ENCODE data around the gene SRM. TPM values are rescaled to one million over a fixed set of nuclear protein-coding genes. Genes with fewer than 3 reads are reported as not detected.
A peak's percentile ranks its signal among the peaks of the same experiment; 100 is the strongest.
"Not testable (repeated sequence)": the region's sequence is repeated elsewhere in the genome, so short reads cannot be mapped to it uniquely, and the experiment has no call there.

The SRM gene
- total RNA-seq, 3 donors from 2014 or later = 33.5 to 71.4 (median 39.7) TPM

DNA sequence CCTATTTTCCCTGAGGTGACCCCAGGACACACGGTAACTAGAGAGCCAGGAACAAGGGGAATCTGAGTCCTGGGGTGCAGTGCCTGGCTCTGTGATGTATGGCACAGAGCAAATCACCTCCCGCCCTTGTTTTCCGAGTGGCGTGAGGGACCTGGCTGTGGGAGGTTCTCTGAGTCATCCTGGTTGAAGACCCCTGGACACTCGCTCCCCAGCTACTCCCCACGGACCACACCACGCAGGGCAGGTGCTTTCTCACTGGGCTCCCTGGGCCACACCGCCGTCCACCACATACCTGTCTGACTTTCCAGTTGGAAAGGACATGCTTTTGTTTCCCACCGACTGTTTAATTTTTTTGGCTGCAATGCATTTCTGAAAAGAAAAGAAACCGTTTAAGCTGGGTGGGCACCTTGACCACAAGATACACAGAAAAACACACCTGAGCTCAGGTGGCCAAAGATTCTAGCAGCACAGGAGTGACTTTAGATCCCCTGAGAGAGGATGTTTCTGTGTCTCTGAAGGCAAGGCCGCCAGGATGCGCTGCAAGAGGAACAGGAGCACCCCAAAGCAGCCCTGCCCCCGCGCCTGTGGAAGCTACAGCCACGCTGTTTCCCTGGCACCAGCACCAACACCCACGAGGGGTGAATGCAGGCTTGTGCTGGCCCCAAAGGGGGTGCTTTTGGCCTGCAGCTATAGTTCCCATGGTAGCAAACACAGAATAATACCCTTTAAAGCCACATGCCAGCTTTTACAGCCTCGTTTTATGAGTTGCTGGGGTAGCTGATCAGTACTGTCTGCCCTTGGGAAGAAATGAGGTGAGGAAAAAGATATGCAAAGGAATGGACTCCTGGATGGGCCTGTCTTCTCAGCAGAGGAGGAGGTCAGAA lies 8.1 kb upstream of the SRM start:
- DNase-seq (ENCODE audit: low spot score in 2 of 2) = peak; percentile 50 to 55
- TF ChIP-seq, protein P1, sequence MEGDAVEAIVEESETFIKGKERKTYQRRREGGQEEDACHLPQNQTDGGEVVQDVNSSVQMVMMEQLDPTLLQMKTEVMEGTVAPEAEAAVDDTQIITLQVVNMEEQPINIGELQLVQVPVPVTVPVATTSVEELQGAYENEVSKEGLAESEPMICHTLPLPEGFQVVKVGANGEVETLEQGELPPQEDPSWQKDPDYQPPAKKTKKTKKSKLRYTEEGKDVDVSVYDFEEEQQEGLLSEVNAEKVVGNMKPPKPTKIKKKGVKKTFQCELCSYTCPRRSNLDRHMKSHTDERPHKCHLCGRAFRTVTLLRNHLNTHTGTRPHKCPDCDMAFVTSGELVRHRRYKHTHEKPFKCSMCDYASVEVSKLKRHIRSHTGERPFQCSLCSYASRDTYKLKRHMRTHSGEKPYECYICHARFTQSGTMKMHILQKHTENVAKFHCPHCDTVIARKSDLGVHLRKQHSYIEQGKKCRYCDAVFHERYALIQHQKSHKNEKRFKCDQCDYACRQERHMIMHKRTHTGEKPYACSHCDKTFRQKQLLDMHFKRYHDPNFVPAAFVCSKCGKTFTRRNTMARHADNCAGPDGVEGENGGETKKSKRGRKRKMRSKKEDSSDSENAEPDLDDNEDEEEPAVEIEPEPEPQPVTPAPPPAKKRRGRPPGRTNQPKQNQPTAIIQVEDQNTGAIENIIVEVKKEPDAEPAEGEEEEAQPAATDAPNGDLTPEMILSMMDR (IDR thresholded peaks at IDR 0.05) = no peak
- TF ChIP-seq POLR2A (IDR thresholded peaks at IDR 0.05) (no peak), POLR2AphosphoS5 (IDR thresholded peaks at IDR 0.05) (no peak)
- no peaks in the 10 kb centered on the region for H3K36me3 ChIP-seq

DNA sequence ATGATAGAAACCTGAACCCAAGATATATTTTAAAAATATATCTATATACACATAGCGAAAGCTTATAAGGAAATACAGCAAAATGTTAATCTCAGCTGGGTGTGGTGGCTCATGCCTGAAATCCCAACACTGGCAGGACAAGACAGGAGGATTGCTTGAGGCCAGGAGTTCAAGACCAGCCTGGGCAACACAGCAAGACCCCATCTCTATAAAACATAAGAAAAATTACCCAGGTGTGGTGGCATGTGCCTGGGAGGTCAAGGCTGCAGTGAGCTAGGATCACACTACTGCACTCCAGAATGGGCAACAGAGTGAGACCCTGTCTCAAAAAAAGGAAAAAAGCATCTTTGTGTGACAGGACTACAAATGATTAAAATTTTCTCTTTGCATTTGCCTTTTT lies 6.0 kb upstream of the SRM start:
- H3K4me3 ChIP-seq = no peak overlapping the region
- no peaks in the 10 kb centered on the region for H3K9me3 ChIP-seq
- H3K27me3 ChIP-seq = no peaks in the 10 kb centered on the region
- H3K27ac ChIP-seq = no peak overlapping the region
- no peaks in the 10 kb centered on the region for H3K36me3 ChIP-seq
- DNase-seq (ENCODE audit: low spot score in 2 of 2) = no peak
- intact Hi-C loops (cut with DNase I; ENCODE audit: low total_unique reads) = no loop called here
- H3K4me1 ChIP-seq = no peaks in the 10 kb centered on the region
- TF ChIP-seq POLR2A (IDR thresholded peaks at IDR 0.05) = no peak
- TF ChIP-seq POLR2AphosphoS5 (IDR thresholded peaks at IDR 0.05) = no peak
- TF ChIP-seq, protein P1 (IDR thresholded peaks at IDR 0.05) = no peak

More for the DNA sequence above, 8.1 kb upstream of the SRM start:
- no peaks in the 10 kb centered on the region for H3K27me3 ChIP-seq
- H3K9me3 ChIP-seq = no peaks in the 10 kb centered on the region
- peak overlapping the region in 1 of 3 donors; percentile 37 for H3K4me3 ChIP-seq
- peak overlapping the region; percentile 54 to 74 for H3K27ac ChIP-seq
- H3K4me1 ChIP-seq = no peaks in the 10 kb centered on the region
- intact Hi-C loops (cut with DNase I; ENCODE audit: low total_unique reads) = no loop called here

DNA sequence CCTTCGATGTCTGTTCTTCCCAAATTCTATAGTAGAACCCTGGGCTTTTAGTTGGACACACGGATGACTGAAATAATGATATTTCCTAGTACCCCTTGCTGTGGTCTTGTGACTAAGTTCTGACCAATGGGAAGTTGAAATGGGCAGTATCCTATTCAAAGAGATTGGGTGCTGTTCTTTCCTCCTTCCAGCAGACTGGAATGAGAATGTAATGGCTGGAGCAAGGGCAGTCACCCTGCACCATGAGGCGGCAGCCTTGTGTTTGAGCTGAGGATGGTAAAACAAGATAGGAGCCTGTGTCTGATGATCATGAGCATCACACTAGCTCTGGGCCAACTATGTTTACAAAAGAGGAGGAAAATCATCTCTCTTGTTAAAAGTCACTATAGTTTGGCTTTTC lies 5.1 kb upstream of the SRM start:
- H3K36me3 ChIP-seq = no peaks in the 10 kb centered on the region
- TF ChIP-seq POLR2AphosphoS5 (IDR thresholded peaks at IDR 0.05) = no peak
- TF ChIP-seq POLR2A (IDR thresholded peaks at IDR 0.05) = no peak
- TF ChIP-seq, protein P1 (IDR thresholded peaks at IDR 0.05) = no peak
- H3K27ac ChIP-seq = no peak overlapping the region
- DNase-seq (ENCODE audit: low spot score in 2 of 2) = no peak
- H3K27me3 ChIP-seq = no peaks in the 10 kb centered on the region
- H3K4me1 ChIP-seq = no peaks in the 10 kb centered on the region
- no peak overlapping the region for H3K4me3 ChIP-seq
- no peaks in the 10 kb centered on the region for H3K9me3 ChIP-seq
- intact Hi-C loops (cut with DNase I; ENCODE audit: low total_unique reads) = no loop called here

DNA sequence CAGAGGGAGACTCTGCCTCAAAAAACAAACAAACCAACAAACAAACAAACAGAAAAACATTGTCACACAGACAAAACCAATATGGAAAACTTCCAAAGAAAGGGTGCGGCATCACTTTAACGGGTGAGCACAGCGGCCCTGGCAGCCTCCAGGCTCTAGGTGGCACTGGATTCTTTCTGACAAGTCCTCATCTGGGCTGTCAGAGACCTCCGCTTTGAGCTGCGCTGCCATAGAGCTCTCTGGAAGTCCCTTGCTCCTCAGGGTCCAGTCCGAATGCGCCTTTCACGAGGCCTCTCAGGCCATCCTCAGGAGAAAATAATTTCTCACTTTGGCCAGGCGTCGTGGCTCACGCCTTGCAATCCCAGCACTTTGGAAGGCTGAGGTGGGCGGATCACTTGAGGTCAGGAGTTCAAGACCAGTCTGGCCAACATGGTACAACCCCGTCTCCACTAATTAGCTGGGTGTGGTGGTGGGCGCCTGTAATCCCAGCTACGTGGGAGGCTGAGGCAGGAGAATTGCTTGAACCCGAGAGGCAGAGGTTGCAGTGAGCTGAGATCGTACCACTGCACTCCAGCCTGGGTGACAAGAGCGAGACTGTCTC lies 4.2 kb upstream of the SRM start:
- DNase-seq (ENCODE audit: low spot score in 2 of 2); H3K27me3 ChIP-seq; H3K4me3 ChIP-seq; H3K4me1 ChIP-seq; H3K36me3 ChIP-seq; intact Hi-C loops (cut with DNase I; ENCODE audit: low total_unique reads); H3K9me3 ChIP-seq; H3K27ac ChIP-seq: not testable (repeated sequence)

DNA sequence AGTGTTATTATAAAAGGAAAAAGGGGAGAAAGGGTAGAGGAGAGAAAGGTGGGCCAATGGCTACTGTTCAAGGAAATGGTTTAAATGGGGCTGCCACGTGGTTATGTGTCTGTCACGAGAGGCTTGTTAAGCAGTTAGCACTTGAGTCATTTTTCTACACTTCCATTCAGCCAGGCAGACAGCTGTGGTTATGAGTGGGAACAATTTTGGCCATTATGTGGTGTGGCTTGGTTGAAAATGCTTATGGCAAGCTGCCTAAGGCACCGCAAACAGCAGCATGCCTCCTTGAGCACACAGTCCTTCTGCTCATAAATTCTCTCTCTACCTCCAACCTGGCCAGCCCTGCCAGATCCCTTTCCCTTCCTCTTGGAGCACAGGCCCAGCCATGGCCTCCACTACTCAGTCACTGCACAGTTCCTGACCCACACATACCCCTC lies 3.2 kb upstream of the SRM start:
- no peaks in the 10 kb centered on the region for H3K9me3 ChIP-seq
- intact Hi-C loops (cut with DNase I; ENCODE audit: low total_unique reads) = no loop called here
- H3K4me1 ChIP-seq = peaks cover 0 to 6% of the 10 kb centered on the region in 2 donors
- no peak overlapping the region for H3K4me3 ChIP-seq
- H3K36me3 ChIP-seq = no peaks in the 10 kb centered on the region
- no peak for DNase-seq (ENCODE audit: low spot score in 2 of 2)
- H3K27ac ChIP-seq = peak overlapping the region in 1 of 2 donors; percentile 17
- TF ChIP-seq, protein P1 (IDR thresholded peaks at IDR 0.05) = no peak
- TF ChIP-seq POLR2A (IDR thresholded peaks at IDR 0.05) = no peak
- no peak for TF ChIP-seq POLR2AphosphoS5 (IDR thresholded peaks at IDR 0.05)
- no peaks in the 10 kb centered on the region for H3K27me3 ChIP-seq
